ENCODE data around the gene TMEM87B.

TMEM87B gene

DNA sequence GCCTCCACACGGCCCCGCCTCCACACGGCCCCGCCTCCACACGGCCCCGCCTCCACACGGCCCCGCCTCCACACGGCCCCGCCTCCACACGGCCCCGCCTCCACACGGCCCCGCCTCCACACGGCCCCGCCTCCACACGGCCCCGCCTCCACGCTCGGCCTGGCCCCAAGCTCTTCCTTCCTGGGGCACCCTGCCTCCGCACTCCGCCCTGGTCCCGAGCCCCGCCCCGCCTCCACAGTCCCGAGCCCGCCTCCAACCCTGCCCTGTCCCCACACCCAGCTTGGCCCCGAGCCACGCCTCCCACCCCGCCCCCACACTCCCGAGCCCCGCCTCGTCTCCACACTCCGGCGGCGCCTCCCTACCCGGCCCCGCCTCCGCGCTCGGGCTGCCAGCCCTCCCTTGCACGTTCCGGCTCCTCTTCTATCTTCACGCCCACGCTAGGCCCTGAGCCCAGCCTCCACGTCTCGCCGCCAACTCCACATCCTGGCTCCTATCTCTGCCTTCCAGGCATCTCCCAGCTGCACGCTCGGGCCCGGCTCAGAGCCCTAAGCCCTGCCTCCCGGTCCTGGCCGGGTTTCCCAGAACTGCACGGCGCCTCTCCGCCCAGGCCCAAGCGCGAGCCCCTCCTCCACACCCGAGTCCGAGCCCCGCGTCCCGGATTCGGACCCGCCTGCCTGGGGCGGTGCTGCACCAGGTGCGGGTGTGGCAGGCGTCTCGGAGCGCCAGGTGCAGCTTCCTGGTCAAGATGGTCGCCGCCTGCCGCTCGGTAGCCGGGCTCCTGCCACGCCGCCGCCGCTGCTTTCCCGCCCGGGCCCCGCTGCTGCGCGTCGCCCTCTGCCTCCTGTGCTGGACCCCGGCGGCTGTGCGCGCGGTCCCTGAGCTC, at the start of gene TMEM87B:
Gene TMEM87B (plus strand): TSS at position 423 of the 883 bp plus-strand sequence. CDS start 323 bp downstream, at position 746.
- DNase-seq (ENCODE audit: low spot score): peak; percentile 94

- DNase-seq (ENCODE audit: low spot score): no peak
These were observed 49.5 kb upstream of the TMEM87B start for GRCh38 chr2:112005406-112006075.

DNA sequence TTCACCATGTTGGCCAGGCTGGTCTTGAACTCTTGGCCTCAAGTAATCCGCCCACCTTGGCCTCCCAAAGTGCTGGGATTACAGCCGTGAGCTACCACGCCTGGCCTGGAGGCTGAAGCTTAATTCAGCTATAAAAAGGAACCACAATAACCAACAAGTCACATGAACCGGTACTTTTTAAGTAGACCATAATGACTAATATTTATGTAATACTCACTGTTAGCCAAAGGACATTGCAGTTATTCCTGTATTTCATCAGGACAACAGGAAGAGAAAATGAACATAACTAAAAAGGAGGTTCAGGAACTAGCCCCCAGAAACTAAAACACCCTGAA, 49.0 kb upstream of the TMEM87B start:
- DNase-seq (ENCODE audit: low spot score): no peak

DNA sequence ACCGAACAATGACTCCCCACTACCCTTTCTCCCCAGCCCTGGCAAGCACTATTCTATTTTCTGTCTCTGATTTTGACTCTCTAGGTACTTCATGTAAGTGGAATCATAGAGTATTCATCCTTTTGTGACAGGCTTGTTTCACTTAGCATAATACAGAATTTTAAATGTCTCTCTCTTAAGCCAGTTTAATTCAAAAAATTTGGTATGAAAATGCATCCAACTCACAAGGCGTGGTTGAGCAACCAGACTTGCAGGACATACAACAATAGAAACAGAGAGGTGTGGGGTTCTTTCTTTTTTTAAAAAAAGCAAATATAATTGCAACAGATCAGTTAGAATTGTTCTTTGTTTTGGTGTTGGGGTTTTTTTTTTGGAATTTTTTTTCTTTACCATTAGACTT, 47.6 kb upstream of the TMEM87B start:
- DNase-seq (ENCODE audit: low spot score): no peak

- no peak for DNase-seq (ENCODE audit: low spot score)
These were observed 46.1 kb upstream of the TMEM87B start for GRCh38 chr2:112008910-112009485.

GRCh38 chr2:112010751-112011150, 44.3 kb upstream of the TMEM87B start:
- DNase-seq (ENCODE audit: low spot score): no peak

DNA sequence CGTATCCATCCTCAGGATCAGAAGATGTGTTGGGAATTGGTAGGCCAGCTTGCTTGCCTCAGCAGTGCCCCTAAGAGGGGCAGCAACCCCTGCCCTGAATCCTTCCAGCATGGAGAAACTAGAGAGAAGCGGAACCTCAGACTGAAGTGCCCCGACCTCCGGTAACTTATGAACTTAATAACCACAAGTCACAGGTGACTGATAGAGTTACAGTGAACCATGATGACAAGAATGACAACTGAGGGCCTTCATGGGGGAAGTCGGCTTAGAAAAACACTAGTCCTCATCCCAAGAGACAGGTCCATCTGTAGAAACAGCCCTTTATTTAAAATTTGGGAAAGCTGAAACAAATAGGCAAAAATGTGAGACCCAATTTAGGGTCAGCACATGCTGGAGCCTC, 42.5 kb upstream of the TMEM87B start:
- no peak for DNase-seq (ENCODE audit: low spot score)

DNA sequence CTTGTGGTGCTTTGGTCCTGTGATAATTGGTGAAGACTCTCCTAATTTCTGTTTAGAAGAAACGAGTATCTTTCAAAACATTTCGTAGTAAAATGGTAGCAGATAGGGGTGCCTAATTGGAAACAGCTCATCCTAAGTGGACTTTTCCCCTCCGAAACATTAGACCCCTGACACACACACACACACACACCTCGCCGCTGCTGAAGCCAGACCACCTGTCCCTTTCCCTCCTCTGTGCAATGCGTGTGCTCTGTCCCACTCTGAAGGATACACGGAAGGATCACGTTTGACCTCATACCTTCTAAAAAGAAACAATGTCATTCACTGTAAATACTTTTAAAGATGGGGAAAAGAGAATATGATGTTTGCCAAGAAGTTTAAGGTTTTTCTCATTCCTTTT, 36.2 kb upstream of the TMEM87B start:
- DNase-seq (ENCODE audit: low spot score): no peak

- DNase-seq (ENCODE audit: low spot score): no peak
These were observed 35.5 kb upstream of the TMEM87B start for GRCh38 chr2:112019569-112019982.

DNA sequence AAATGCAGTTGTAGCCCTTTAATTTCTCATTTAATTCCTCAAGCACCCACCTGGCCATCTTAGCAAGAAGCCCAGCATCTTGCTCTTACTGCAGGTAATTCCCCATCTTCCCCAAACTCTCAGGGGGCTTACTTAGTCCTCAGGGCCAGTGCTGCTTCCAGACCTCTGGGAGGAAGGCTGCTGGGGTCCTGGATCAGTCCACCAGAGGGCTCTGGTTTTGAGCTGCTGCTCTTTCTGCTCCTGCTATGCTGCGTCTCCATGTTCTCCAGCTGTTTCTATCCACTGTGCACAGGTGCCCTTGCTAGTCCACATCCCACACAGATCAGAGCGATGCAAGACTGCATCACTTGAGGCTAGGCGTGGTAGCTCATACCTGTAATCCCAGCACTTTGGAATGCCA, 34.5 kb upstream of the TMEM87B start:
- peak; percentile 9 for DNase-seq (ENCODE audit: low spot score)

DNA sequence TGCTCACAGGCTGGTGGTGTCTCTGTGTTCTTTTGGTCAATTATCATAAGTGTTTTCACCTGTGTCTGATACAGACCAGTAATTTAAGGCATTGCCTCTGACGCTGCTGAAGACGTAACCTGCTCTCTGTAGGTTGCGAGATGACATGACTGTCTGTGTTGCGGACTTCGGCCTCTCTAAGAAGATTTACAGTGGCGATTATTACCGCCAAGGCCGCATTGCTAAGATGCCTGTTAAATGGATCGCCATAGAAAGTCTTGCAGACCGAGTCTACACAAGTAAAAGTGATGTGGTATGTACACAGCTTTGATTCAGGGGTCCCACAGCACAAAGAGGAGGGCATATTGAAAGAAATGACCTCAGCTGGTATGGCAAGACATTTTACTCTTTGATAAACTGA, 33.8 kb upstream of the TMEM87B start:
- no peak for DNase-seq (ENCODE audit: low spot score)

DNA sequence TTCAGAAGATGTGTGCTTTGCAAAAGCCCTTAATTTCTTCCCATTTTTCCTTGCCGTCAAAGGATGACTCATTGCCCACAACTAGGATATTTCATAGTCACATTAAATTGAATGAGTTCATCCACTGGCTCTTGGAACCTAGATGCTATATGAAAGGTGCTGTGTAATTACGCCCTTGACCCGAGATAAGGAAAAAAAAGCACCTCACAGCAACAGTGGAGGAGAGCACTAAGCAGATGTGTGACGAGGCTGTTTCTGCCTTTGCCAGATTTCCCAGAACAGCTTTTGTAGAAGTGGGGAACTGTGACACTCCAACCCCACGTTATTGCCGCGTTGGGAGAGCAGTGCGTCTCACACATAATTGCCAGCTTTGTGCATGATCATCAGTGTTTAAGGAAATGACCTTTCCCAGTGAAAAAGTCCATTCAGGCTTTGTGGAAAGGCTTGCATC, 33.3 kb upstream of the TMEM87B start:
- no peak for DNase-seq (ENCODE audit: low spot score)

GRCh38 chr2:112023707-112024106, 31.4 kb upstream of the TMEM87B start:
- no peak for DNase-seq (ENCODE audit: low spot score)

- no peak for DNase-seq (ENCODE audit: low spot score)
These were observed 30.8 kb upstream of the TMEM87B start for GRCh38 chr2:112024231-112024630.

GRCh38 chr2:112024896-112025491, 30.1 kb upstream of the TMEM87B start:
- DNase-seq (ENCODE audit: low spot score): no peak

DNA sequence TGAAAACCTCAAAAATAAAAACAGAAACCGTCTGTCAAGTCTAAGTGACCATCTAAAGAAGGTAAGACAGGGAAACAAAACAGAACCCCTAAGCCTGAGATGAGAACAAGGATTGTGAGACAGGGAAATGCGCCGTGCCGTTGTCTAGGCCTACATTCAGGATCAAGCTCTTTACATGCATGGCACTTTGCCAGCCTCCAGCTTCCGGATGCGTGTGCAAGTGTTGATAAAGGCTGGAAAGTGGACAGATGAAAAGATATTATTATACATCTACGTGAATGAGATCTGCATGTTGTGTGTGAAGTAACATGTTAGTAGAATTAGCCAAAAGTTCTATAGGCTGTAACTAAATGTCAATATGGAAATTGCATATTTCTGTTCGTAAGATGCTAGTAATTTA, 28.6 kb upstream of the TMEM87B start:
- DNase-seq (ENCODE audit: low spot score): no peak

DNA sequence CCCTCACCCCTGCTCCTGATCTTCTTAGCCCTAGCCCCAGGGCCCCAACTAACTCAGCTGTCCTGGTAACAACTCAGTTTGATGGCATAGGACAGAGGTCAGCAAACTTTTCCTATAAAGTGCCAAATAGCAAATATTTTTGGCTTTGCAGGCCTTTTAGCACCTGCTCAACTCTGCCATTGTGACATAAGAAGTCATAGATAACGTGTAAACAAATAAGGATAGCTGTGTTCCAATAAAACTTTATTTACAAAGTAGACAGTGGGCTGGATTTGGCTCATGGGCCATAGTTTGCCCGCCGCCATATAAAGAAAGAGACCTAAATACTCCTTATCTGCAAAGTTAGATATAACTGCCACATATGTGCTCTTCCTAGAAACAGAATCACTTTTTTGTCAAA, 27.3 kb upstream of the TMEM87B start:
- no peak for DNase-seq (ENCODE audit: low spot score)

GRCh38 chr2:112029164-112029563, 25.9 kb upstream of the TMEM87B start:
- DNase-seq (ENCODE audit: low spot score): no peak

DNA sequence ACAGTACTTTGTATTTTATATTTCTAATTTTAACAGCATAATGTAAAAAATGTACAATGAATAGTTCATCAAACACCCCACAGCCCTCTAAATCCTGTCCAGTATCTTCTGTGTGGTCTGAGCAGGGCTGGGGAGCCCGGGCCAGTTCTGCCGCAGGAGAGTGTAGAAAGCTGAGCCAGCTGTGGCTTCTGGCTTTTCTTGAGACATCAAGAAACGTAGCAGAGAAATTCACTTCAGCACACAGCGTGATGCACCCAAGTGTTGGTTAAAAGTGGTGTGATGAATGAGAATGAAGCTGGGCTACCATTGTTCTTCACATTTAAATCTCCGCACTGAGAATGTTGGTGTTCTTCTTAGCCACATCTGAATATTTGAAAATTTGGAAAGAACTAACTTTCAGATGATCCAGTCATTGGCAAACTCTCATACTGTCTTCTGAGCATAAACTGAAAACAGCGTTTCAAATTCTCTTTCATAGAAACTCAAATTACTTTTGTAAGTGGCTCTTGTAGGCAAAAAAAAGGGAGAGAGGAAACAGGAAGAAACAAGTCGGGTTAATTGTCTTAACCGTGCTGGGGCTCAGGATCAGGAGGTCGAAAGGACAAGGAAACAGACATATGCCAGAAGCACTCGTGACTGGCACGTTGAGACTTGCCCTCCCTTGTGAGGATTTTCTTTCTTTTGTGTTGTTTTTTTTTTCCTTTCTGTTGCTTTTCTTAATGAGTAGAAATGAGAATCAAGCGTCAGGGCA, 23.4 kb upstream of the TMEM87B start:
- DNase-seq (ENCODE audit: low spot score): no peak

GRCh38 chr2:112032224-112032586, 22.9 kb upstream of the TMEM87B start:
- DNase-seq (ENCODE audit: low spot score): no peak

DNA sequence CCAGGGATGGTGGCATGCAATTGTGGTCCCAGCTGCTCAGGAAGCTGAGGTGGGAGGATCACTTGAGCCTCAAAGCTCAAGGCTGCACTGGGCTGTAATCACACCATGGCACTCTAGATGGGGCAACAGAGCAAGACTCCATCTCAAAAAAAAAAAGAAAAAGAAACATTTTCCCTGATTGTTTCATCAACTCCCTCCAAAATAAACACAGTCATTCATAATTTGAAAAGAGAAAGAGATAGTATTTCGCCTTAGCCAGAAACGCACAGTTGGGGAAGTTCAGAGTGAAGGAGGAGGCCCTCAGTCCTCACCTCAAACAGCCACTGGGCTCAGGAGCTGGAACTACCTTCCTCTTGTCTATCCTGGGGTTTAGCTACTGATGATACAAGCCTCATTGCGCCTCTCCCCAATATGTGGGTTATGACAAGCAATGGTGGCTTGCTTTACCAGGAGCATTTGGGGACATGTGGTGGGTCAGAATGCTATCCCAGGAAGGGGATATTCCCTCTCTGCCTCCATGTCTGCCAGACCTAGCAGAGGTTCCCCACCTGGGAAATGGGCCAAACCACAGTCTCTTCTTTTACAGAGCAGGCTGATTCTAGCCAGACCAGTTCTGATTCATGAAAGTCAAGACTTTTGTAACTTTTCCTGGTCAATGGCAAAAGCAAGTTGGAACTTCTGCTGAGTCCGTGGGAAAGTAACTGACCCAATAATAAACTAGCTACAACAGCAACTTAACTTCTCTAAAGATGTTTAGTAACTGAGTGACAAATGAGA, 22.2 kb upstream of the TMEM87B start:
- DNase-seq (ENCODE audit: low spot score): no peak

Data from NAMALWA (cell line).